22Rv1 (cell line): ENCODE data around the gene PPL.

Experiments used
- H3K27ac ChIP-seq: fragments of 450-650 bp; 2 replicates; pipeline ENCODE4 v1.5.1; 2017
- ZFX ChIP-seq: fragments of 450-650 bp; IDR thresholded peaks from 2 replicates; pipeline ENCODE4 v1.6.1; 2017; ENCODE audit warnings: antibody characterized with exemption, borderline replicate concordance
- TF ChIP-seq, protein P1 (sequence below): fragments of 450-650 bp; IDR thresholded peaks from 2 replicates; pipeline ENCODE4 v1.5.1; 2017; ENCODE audit warnings: mild to moderate bottlenecking

The PPL gene

GRCh38 chr16:4839942-4840341, 97.0 kb downstream of the PPL start:
- H3K27ac ChIP-seq = no peak overlapping the region
- TF ChIP-seq, protein P1, sequence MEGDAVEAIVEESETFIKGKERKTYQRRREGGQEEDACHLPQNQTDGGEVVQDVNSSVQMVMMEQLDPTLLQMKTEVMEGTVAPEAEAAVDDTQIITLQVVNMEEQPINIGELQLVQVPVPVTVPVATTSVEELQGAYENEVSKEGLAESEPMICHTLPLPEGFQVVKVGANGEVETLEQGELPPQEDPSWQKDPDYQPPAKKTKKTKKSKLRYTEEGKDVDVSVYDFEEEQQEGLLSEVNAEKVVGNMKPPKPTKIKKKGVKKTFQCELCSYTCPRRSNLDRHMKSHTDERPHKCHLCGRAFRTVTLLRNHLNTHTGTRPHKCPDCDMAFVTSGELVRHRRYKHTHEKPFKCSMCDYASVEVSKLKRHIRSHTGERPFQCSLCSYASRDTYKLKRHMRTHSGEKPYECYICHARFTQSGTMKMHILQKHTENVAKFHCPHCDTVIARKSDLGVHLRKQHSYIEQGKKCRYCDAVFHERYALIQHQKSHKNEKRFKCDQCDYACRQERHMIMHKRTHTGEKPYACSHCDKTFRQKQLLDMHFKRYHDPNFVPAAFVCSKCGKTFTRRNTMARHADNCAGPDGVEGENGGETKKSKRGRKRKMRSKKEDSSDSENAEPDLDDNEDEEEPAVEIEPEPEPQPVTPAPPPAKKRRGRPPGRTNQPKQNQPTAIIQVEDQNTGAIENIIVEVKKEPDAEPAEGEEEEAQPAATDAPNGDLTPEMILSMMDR = no peak
- TF ChIP-seq ZFX = no peak

DNA sequence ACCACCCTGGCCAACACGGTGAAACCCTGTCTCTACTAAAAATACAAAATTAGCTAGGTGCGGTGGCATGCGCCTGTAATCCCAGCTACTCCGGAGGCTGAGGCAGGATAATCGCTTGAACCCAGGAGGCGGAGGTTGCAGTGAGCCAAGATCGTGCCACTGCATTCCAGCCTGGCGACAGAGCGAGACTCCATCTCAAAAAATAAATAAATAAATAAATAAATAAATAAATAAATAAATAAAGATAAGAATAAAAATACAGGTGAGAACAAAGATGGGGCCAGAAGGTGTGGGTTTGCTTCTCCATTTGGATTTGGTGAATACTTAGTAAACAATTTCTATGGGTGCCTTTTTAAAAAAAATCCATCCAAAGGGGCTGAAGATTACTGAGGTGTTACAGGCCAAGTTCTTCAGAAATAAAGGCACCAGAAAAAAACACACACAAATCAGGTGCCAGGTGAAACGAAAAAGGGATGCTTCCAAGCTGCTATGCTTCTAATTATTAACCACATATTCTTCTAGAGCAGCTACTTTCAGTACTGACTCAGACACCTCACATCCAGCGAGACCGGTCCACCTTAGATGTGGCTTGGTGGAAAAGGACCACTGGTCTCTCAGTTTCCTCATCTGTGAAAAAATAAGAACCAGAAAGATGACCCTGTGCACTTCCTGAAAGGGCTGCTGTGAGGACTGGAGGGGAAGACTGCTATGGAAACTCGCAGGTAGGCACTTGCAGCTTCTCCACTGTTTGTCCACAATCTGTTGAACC, 99.0 kb downstream of the PPL start:
- no peak for TF ChIP-seq ZFX
- TF ChIP-seq, protein P1 = no peak
- no peak overlapping the region for H3K27ac ChIP-seq

GRCh38 chr16:4836727-4837126, 100.2 kb downstream of the PPL start:
- TF ChIP-seq ZFX = no peak
- TF ChIP-seq, protein P1 = no peak
- H3K27ac ChIP-seq = no peak overlapping the region

- no peak overlapping the region for H3K27ac ChIP-seq
- TF ChIP-seq, protein P1 = no peak
- no peak for TF ChIP-seq ZFX
Measured at GRCh38 chr16:4833584-4833983, 103.4 kb downstream of the PPL start.

- no peak for TF ChIP-seq ZFX
- TF ChIP-seq, protein P1 = no peak
- no peak overlapping the region for H3K27ac ChIP-seq
Measured at GRCh38 chr16:4832698-4833343, 104.1 kb downstream of the PPL start.
